AG04450 (cell line): ENCODE results near the gene DMRT1. TPM values are rescaled to one million over a fixed set of nuclear protein-coding genes. Genes with fewer than 3 reads are reported as not detected.

Experiments used
- CTCF ChIA-PET: fragments of 300-600, 350-600 bp; formaldehyde crosslinking; extraction: SDS; loops from one replicate; lab custom pipeline; 2022; ENCODE audit warnings: antibody characterized with exemption, inconsistent platforms; lab: Charles Lee
- POLR2A ChIA-PET: fragments of 350-600 bp; formaldehyde crosslinking; extraction: SDS; loops from one replicate; lab custom pipeline; 2021; ENCODE audit warnings: antibody characterized with exemption, inconsistent platforms; lab: Yijun Ruan, JAX
- DNase-seq: peaks from one replicate; pipeline ENCODE4 v3.0.0-alpha.2; 2011; ENCODE audit warnings: low read depth, low spot score
- H3K27ac ChIP-seq: one replicate; pipeline ENCODE4 v1.5.1; 2012; ENCODE audit warnings: low read depth, low read length, control low read depth
- H3K27me3 ChIP-seq: one replicate; pipeline ENCODE4 v1.6.0; 2012; ENCODE audit warnings: low read length; ENCODE audit not compliant: control insufficient read depth, insufficient read depth
- H3K4me3 ChIP-seq: 2 replicates; pipeline ENCODE4 v1.5.1; 2011; ENCODE audit warnings: mild to moderate bottlenecking, low read depth, low read length, control low read depth
- H3K9me3 ChIP-seq: 2 replicates; pipeline ENCODE4 v1.5.1; 2012; ENCODE audit warnings: low read length; ENCODE audit not compliant: control insufficient read depth, insufficient read depth
- polyA plus RNA-seq: library from polyadenylated mRNA; depleted of rRNA; stranded (reverse); fragments of >200 nt; gene quantifications from 2 replicates; pipeline ENCODE4 v1.2.3, GENCODE V29; 2011
- TF ChIP-seq, protein P1 (sequence below): IDR thresholded peaks from 2 replicates; pipeline ENCODE4 v1.5.1; 2011; ENCODE audit warnings: low read depth, low read length, control low read depth, inconsistent platforms

Gene DMRT1
- polyA plus RNA-seq, 1 experiment: not detected

DNA sequence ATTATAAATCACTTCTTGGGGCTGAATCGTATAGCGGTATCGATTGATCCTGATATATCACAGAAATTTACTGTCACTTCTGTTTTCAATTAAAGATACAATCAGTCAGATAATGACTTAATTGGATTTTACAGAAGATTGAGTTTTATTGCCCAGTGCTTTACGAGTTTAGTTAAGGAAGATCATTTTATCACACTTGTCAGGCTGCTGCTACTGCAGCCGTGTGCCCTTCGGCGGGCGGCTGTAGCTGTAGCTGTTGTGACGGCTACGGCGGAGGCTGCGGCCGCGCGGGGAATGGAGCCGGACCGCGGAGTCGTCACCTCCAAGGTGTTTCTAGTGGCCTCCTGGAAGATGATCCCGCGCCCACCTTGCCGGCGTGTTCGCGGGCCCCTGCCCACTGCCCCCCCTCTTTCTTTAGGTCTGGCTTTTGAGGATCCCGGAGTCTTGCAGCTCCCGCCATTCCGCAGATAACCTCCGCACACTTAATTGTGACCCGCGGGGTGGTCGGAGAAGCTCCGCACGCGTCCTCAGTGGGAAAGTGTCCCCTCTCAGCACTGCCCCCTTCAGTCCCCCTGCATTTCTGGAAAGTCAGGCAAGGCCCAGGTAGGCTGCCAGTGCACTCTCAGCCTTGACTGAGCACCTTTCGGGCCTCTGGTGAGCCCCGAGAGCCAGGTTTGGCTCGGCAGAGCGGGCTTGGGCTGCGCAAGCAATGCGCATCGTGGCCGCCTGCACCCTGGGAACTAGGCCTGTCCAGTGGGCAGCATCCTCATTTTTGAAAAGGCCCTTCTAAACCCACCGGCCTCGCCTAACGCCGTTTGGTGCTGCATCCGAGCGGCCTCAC lies 128.0 kb downstream of the DMRT1 start:
- Histone ChIP-seq H3K27me3 (peaks cover 76% of the 10 kb centered on the region), H3K4me3 (no peak overlapping the region), H3K27ac (no peak overlapping the region), H3K9me3 (peaks cover 28% of the 10 kb centered on the region; the same call in 1 of the 2 replicates)
- TF ChIP-seq, protein P1, sequence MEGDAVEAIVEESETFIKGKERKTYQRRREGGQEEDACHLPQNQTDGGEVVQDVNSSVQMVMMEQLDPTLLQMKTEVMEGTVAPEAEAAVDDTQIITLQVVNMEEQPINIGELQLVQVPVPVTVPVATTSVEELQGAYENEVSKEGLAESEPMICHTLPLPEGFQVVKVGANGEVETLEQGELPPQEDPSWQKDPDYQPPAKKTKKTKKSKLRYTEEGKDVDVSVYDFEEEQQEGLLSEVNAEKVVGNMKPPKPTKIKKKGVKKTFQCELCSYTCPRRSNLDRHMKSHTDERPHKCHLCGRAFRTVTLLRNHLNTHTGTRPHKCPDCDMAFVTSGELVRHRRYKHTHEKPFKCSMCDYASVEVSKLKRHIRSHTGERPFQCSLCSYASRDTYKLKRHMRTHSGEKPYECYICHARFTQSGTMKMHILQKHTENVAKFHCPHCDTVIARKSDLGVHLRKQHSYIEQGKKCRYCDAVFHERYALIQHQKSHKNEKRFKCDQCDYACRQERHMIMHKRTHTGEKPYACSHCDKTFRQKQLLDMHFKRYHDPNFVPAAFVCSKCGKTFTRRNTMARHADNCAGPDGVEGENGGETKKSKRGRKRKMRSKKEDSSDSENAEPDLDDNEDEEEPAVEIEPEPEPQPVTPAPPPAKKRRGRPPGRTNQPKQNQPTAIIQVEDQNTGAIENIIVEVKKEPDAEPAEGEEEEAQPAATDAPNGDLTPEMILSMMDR: no peak
- CTCF ChIA-PET: no interaction called here
- no peak for DNase-seq
- POLR2A ChIA-PET: interaction anchor here (0.6 kb wide), 1 partner anchor 144 kb away, joined by 7 read pairs; no protein-coding TSS in a partner anchor

DNA sequence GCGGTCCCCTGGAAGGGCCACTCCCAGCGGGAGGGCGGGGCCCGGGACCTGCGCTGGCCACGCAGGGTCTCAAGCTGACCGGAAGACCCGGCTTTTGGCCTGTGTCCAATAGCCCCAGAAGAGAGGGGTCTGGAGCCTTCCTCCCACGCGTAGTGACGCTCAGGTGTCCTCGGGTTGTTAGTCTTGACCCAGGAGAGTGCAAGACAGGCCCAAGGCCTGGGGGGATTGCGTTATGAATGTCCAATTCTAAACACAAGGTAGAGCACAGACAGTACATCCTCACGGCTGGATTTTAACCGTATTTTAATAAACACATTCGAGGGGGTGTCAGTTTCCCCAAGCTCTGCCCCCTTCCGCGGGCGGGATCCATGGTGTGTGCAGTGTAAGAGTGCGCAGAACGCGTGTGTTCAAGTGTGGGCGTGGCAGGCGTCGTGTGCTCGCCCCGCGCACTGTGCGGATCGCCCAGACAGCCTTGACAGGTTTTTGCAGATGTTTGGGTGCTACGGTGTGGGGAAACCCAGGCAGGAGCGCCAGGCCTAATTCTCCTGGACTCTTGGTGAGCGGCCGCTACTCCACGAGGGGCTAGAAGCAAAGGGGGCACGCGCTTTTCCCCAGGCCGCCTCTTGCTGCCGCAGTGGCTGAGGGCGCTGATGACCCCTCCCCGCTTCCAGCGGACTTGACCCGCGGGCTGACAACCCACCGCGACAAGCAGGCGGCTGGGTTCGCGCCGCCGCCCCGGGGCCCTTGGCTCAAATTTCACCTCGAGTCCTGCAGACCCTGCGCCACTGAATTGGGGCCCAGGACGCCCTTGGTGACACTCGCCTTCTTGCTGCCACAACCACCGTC lies 128.9 kb downstream of the DMRT1 start:
- CTCF ChIA-PET: no interaction called here
- POLR2A ChIA-PET: no interaction called here
- peaks cover 84% of the 10 kb centered on the region for H3K27me3 ChIP-seq
- no peak overlapping the region for H3K27ac ChIP-seq
- TF ChIP-seq, protein P1: no peak
- no peak for DNase-seq
- no peak overlapping the region for H3K4me3 ChIP-seq
- H3K9me3 ChIP-seq: peaks cover 28% of the 10 kb centered on the region; the same call in 1 of the 2 replicates

DNA sequence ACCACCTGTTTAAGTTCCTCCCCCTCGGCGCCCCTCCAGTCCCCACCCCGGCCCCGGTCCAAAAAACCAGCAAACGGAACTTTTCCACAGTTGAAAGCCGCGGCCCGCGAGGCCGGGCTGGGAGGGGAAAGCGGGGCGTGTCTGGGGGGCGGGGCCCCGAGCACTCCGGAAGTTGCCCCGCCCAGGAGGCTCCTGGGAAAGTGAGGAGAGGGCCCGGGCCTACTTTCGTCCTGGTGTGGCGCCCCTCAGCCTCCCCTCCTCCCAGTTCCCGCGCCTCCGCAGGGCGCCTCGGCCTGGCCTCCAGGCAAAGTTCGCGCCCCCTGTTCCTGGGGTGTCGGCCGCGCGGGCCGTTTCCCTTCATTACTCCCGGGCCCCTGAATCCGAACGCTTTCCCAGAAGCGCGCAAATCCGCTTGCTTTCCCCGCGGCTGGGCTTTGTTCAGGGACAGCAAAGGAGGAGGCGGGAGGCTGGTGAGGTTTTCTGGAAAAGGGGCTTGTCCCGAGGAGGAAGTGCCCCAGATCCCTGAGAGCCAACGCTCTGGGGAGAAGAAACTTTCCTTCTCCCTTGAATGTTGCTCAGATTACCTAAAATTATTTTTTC lies 130.5 kb downstream of the DMRT1 start:
- no peak overlapping the region for H3K4me3 ChIP-seq
- H3K9me3 ChIP-seq: peaks cover 28% of the 10 kb centered on the region; the same call in 1 of the 2 replicates
- no peak for DNase-seq
- TF ChIP-seq, protein P1: no peak
- CTCF ChIA-PET: no interaction called here
- POLR2A ChIA-PET: no interaction called here
- peaks cover 85% of the 10 kb centered on the region for H3K27me3 ChIP-seq
- H3K27ac ChIP-seq: no peak overlapping the region

DNA sequence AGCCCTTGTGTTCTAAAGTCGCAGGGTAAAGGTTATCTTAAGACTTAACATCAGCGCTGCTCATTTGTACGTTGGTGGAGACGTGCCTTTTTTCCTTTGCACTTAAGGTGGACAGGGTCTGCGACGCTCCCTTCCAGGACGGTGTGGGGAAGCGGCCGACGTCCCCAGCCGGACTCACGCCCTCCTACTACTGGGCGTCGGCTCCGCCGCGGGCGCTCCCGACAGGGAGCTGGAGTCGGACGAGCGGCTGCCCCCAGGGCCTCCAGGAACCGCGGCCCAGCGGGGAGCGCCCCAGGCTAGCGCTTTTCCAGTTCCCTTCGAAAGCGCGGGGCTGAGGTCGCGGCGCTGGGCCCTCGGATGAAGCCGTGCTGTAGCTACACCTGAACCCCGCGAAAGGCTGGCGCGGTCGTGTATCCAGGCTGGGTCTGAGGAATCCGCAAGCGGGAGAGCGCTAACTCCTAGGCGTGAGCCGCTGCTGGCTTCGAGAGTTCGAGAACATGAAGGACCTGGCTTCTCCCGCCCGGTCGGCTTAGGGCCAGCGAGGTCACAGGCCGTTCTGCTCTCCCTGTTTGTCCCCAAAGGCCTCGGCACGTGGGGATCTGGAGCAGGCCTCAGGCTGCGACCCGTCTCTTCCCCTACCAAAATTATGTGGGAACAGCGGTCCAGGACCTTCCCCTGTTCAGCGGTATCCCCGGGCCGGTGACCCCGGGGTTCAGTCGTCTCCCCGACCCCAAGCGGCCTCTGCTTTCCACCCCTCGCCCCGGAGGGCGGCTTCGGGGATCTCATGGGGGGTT lies 131.2 kb downstream of the DMRT1 start:
- Histone ChIP-seq H3K4me3 (no peak overlapping the region), H3K9me3 (peaks cover 28% of the 10 kb centered on the region; the same call in 1 of the 2 replicates), H3K27me3 (peaks cover 84% of the 10 kb centered on the region), H3K27ac (no peak overlapping the region)
- TF ChIP-seq, protein P1: no peak
- POLR2A ChIA-PET: no interaction called here
- CTCF ChIA-PET: no interaction called here
- no peak for DNase-seq
